ENCODE data around the gene RTKN2. TPM values are rescaled to one million over a fixed set of nuclear protein-coding genes. Genes with fewer than 3 reads are reported as not detected.

Gene RTKN2, protein sequence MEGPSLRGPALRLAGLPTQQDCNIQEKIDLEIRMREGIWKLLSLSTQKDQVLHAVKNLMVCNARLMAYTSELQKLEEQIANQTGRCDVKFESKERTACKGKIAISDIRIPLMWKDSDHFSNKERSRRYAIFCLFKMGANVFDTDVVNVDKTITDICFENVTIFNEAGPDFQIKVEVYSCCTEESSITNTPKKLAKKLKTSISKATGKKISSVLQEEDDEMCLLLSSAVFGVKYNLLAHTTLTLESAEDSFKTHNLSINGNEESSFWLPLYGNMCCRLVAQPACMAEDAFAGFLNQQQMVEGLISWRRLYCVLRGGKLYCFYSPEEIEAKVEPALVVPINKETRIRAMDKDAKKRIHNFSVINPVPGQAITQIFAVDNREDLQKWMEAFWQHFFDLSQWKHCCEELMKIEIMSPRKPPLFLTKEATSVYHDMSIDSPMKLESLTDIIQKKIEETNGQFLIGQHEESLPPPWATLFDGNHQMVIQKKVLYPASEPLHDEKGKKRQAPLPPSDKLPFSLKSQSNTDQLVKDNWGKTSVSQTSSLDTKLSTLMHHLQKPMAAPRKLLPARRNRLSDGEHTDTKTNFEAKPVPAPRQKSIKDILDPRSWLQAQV
- 0.09 and 0.17 TPM in 2 replicates for total RNA-seq

DNA sequence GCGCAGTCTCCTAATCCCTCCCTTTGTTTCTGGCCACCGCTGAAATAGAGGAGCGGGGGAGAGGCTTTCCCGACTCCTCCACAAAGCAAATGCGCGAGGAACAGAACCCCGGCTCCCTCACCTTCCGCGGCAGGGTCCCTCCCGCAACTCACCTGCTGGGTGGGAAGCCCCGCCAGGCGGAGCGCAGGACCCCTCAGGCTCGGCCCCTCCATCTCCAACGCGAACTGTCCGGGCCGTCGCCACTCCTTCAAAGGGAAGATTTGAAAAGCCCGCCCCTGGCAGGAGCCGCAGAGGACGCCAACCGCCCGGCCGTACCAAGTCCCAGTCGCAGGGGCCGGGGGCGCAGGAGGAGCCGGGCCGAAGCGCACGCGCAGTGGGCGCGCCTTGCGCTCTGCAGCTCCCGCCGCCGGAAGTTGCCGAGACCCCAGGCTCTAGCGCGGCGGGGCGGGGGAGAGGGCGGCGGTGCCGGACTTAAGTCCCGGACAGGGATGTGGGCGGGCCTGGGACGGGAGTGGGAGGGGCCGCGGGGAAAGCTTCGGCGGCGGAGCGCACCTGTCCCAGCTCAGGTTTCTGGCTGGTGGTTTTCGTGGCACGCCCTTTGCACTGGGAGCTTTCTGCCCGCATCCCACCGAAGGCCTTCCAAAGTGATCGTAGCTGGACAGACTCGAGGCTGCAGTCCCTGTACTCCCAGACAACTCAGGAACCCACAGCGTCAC lies at the start of gene RTKN2:
Gene RTKN2, minus strand, starts transcription at position 446 of the 716 bp plus-strand sequence. Its CDS starts 234 bp downstream, at position 212.
- TF ChIP-seq, protein P1, sequence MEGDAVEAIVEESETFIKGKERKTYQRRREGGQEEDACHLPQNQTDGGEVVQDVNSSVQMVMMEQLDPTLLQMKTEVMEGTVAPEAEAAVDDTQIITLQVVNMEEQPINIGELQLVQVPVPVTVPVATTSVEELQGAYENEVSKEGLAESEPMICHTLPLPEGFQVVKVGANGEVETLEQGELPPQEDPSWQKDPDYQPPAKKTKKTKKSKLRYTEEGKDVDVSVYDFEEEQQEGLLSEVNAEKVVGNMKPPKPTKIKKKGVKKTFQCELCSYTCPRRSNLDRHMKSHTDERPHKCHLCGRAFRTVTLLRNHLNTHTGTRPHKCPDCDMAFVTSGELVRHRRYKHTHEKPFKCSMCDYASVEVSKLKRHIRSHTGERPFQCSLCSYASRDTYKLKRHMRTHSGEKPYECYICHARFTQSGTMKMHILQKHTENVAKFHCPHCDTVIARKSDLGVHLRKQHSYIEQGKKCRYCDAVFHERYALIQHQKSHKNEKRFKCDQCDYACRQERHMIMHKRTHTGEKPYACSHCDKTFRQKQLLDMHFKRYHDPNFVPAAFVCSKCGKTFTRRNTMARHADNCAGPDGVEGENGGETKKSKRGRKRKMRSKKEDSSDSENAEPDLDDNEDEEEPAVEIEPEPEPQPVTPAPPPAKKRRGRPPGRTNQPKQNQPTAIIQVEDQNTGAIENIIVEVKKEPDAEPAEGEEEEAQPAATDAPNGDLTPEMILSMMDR (IDR thresholded peaks at IDR 0.05): no peak

DNA sequence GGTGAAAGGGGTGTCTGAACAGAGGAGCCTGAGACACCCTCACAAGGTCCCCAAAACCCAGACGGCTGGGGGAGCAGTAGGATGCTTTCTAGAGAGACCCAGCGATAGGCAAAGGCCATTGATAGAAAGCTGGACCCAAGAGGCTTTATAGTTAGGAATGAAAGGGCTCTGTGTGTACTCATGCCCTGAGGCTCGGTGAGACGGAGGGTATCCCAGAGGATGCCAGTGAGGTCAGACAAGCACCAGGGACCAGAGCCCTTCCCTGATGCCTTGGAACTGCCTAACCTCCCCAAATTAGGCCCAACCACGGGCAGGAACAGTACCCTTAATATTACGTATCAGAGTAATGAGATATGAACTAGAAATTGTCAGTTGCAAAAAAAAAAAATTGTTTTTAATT lies 48.6 kb upstream of the RTKN2 start:
- H3K27ac Mint-ChIP-seq: no peak overlapping the region
- ChIA-PET CTCF (no interaction called here), POLR2A (no interaction called here)
- DNase-seq (no peak), ATAC-seq (ENCODE audit: low read depth) (no peak)
- TF ChIP-seq, protein P1 (IDR thresholded peaks at IDR 0.05): no peak
- H3K4me3 Mint-ChIP-seq: no peak overlapping the region
- intact Hi-C loops (cut with micrococcal nuclease): no loop called here
- no peaks in the 10 kb centered on the region for H3K4me1 Mint-ChIP-seq
- H3K27me3 Mint-ChIP-seq: peaks cover 8% of the 10 kb centered on the region
- H3K36me3 Mint-ChIP-seq (ENCODE audit: low read depth): no peaks in the 10 kb centered on the region
- no peaks in the 10 kb centered on the region for H3K9me3 Mint-ChIP-seq

More for the DNA sequence above, at the start of gene RTKN2:
- intact Hi-C loops (cut with micrococcal nuclease): loop anchor here (10.0 kb wide), 1 partner anchor 546 kb away; the partner anchor contains the start of gene EGR2
- peak; percentile 64 for DNase-seq
- Mint-ChIP-seq H3K27ac (peak within 1 kb of the TSS; percentile 31), H3K27me3 (peaks cover 3% of the 10 kb centered on the region), H3K9me3 (no peaks in the 10 kb centered on the region), H3K4me1 (peaks cover 13% of the 10 kb centered on the region), H3K36me3 (ENCODE audit: low read depth) (no peaks in the 10 kb centered on the region), H3K4me3 (peak within 1 kb of the TSS; percentile 87)
- CTCF ChIA-PET: interaction anchor here (1.1 kb wide), 1 partner anchor 24 kb away, joined by 3 read pairs; no protein-coding TSS in a partner anchor
- peak; percentile 91 for ATAC-seq (ENCODE audit: low read depth)
- POLR2A ChIA-PET: interaction anchor here (0.6 to 1.0 kb wide), 2 partner anchors 368 to 667 kb away, joined by 3 to 8 read pairs; no protein-coding TSS in a partner anchor

DNA sequence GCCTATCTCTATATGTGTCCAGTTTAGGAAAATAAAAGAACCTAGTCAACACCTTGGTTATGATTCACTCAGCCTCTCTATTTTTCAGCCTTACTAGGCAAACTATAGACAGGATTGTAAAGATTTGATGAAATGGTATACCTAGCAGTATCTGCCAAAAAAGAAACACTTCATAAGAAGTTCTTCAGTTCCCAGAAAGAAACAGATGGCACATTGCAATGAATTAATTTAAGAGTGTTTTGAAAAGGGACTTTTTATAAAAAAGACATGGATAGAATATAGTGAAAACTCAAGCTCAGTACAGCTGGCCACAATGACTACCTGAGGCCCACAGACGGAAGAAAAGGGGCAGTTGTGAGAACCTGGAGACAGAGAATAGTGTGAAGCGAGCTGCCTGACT lies 40.6 kb upstream of the RTKN2 start:
- ATAC-seq (ENCODE audit: low read depth): no peak
- CTCF ChIA-PET: no interaction called here

DNA sequence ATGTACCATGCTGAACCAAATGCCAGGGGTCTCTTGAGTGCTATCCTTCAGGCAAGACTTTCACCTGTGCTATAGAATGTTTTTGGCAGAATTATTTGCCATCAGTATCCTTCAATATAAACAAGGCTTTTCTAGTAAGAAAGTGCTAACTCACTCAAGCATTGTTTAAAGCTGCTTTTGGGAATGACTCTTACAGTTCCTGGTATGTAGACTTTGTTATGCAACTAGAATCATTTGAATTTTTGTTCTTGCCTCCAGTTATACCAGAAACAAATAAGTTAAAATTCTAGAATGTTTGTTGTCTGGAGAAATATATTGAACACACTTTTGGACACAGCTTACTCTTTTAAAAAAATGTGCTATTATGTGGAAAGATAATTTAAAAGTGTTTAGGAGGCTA lies 39.5 kb upstream of the RTKN2 start:
- intact Hi-C loops (cut with micrococcal nuclease): no loop called here
- TF ChIP-seq, protein P1 (IDR thresholded peaks at IDR 0.05): no peak
- peaks cover 7% of the 10 kb centered on the region for H3K27me3 Mint-ChIP-seq
- no peak overlapping the region for H3K27ac Mint-ChIP-seq
- ChIA-PET CTCF (no interaction called here), POLR2A (no interaction called here)
- no peak for DNase-seq
- H3K9me3 Mint-ChIP-seq: no peaks in the 10 kb centered on the region
- ATAC-seq (ENCODE audit: low read depth): no peak
- H3K36me3 Mint-ChIP-seq (ENCODE audit: low read depth): no peaks in the 10 kb centered on the region
- H3K4me3 Mint-ChIP-seq: no peak overlapping the region
- peaks cover 22% of the 10 kb centered on the region for H3K4me1 Mint-ChIP-seq

More for the DNA sequence above, 40.6 kb upstream of the RTKN2 start:
- Mint-ChIP-seq H3K36me3 (ENCODE audit: low read depth) (no peaks in the 10 kb centered on the region), H3K4me1 (peaks cover 22% of the 10 kb centered on the region), H3K27ac (no peak overlapping the region), H3K27me3 (peaks cover 7% of the 10 kb centered on the region), H3K4me3 (no peak overlapping the region), H3K9me3 (no peaks in the 10 kb centered on the region)
- no peak for DNase-seq
- TF ChIP-seq, protein P1 (IDR thresholded peaks at IDR 0.05): no peak
- intact Hi-C loops (cut with micrococcal nuclease): no loop called here
- POLR2A ChIA-PET: no interaction called here
